ENCODE results near the gene SCGB1C2.

SCGB1C2 gene

DNA sequence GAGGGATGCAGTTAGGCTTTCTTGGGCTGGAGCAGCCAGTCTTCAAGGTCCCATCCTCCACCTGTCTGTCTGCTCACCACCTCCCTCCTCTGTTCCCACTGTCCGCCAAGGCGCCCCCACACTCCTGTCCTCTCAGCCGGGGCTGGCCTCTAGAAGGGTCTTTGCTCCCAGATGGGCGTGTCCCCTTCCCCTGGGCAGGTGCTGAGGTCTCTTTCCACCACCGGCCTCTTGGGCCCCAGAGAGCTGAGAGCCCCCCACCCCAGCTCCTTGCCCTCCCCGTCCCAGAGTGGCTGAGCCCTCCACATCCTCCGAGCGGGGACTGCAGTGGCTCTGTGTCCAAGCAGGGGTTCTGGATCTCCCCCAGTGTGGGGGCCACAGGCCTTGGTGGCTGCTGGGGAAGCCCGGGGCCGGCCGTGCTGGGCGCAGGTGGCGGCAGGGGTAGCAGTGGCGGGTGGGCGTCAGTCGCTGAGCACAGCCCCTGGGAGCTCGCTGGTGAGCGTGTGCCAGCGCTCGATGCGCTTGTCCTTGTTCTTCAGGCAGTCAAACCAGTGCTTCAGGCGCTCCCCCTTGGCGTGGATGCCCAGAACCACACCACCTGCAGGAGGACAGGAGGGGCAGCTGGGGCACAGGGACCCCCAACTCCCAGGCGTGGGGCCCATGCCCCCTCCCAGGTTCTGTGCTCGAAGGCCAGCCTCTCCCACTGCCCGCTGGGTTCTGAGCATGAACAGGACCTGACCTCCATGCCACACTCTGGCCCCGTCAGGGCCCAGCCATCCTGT lies 9.8 kb downstream of the SCGB1C2 start:
- no peak for DNase-seq (ENCODE audit: low read depth)
- no peak overlapping the region for H3K4me3 ChIP-seq (ENCODE audit: control insufficient read depth, low read depth, low read length)
- TF ChIP-seq, protein P1, sequence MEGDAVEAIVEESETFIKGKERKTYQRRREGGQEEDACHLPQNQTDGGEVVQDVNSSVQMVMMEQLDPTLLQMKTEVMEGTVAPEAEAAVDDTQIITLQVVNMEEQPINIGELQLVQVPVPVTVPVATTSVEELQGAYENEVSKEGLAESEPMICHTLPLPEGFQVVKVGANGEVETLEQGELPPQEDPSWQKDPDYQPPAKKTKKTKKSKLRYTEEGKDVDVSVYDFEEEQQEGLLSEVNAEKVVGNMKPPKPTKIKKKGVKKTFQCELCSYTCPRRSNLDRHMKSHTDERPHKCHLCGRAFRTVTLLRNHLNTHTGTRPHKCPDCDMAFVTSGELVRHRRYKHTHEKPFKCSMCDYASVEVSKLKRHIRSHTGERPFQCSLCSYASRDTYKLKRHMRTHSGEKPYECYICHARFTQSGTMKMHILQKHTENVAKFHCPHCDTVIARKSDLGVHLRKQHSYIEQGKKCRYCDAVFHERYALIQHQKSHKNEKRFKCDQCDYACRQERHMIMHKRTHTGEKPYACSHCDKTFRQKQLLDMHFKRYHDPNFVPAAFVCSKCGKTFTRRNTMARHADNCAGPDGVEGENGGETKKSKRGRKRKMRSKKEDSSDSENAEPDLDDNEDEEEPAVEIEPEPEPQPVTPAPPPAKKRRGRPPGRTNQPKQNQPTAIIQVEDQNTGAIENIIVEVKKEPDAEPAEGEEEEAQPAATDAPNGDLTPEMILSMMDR (conservative IDR thresholded peaks at IDR 0.05; ENCODE audit: control insufficient read depth, insufficient read depth, low read depth, low read length), result no peak

DNA sequence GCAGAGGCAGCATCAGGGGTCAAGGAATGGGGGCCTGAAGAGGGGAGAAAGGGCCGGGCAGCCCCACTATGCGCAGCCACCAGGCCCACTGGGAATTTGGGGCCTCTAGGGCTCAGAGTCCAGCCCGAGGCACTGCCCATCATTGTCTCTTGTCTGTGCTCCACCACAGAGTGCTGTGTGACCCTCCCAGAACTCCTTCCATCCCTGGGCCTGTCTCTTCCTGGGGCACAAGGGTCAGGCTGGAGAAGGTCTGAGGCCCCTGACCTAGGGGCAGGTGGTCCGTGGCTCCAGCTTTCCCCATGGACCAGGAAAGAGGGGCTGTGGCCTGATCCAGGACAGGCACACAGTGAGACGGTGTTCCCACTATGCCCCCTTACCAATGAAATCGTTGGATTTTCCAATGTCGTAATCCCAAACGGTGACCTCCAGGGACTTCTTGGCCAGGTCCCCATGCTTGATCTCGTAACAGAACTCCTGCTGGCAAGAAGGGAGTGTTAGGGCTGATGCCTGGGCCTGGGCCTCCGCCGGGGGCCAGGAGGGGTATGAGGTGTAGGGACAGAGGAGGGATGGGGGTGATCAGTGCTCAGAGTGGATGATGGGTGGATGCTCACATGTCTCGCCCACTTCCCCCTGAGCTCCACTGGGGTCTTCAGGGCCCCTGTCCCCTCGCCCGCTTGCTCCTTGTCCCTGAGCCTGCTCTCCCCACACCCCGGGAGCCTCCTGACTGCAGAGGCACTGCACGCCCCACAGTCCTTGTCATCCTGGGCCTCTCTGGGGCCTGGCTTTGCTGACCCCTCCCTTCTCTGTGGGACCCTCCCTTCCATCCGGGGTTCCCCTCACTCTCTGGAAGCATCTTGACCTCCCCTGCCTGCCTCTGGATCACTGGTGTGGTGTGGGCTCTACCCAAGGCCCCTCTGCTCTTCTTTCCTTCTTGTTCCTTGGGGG lies 10.7 kb downstream of the SCGB1C2 start:
- no peak for DNase-seq (ENCODE audit: low read depth)
- no peak overlapping the region for H3K4me3 ChIP-seq (ENCODE audit: control insufficient read depth, low read depth, low read length)
- TF ChIP-seq, protein P1 (conservative IDR thresholded peaks at IDR 0.05; ENCODE audit: control insufficient read depth, insufficient read depth, low read depth, low read length), result no peak

DNA sequence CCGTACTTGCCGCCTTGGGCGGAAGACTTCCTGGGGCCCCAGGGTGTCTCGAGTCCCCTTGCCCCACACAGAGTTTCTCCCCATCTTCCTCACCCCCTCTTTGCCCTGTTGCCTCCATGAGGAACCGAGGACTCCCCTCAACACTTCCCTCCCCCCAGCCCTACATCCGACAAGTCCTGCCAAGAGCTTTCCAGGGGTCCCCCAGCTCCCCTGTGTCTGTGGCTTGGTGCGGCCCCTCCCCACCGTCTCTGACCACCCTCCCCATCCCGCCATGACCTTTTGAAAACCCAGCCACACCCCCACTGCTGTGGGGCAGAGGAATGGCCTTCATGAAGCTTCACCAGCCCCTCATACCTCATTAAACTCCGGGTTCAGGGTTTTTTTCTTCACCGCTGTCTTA lies 11.4 kb downstream of the SCGB1C2 start:
- H3K4me3 ChIP-seq (ENCODE audit: control insufficient read depth, low read depth, low read length), result no peak overlapping the region
- TF ChIP-seq, protein P1 (conservative IDR thresholded peaks at IDR 0.05; ENCODE audit: control insufficient read depth, insufficient read depth, low read depth, low read length), result no peak
- no peak for DNase-seq (ENCODE audit: low read depth)

DNA sequence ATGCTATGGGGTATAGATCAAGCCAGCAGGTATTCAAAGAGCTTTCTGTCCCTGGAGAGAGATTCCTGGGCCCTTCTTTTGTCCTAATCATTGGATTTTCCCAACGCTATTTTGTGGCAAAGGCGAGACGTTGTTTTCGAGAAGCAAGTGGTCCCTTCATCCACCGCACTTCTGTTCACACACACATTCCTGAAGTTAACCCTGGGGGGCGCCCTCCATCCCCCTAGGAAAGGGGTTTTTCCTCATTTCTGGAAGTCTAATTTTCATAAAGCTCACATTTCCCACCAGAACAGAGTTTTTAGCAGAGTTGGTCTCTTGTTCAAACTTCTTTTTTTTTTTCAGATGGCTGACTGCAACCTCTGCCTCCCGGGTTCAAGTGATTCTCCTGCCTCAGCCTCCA lies 11.9 kb downstream of the SCGB1C2 start:
- DNase-seq (ENCODE audit: low read depth), result no peak

DNA sequence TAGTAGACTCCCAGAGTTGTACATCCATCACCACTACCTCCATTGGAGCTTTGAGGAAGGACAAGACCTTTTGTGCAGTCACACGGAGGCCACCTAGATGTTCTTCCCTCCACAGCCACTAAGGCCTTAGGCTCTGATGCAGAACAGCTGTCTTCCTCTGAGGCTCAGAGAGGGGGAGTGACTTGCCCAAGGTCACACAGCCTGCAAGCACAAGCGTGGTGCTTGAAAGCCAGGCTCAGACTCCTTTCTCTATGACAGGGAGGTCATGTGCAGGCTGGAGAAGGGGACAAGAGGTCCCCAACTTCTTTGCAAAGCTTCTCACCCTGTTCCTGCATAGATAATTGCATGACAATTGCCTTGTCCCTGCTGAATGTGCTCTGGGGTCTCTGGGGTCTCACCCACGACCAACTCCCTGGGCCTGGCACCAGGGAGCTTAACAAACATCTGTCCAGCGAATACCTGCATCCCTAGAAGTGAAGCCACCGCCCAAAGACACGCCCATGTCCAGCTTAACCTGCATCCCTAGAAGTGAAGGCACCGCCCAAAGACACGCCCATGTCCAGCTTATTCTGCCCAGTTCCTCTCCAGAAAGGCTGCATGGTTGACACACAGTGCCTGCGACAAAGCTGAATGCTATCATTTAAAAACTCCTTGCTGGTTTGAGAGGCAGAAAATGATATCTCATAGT lies 12.7 kb downstream of the SCGB1C2 start:
- TF ChIP-seq, protein P1 (conservative IDR thresholded peaks at IDR 0.05; ENCODE audit: control insufficient read depth, insufficient read depth, low read depth, low read length), result no peak
- DNase-seq (ENCODE audit: low read depth), result no peak
- no peak overlapping the region for H3K4me3 ChIP-seq (ENCODE audit: control insufficient read depth, low read depth, low read length)

More for the DNA sequence above, 11.9 kb downstream of the SCGB1C2 start:
- TF ChIP-seq, protein P1 (conservative IDR thresholded peaks at IDR 0.05; ENCODE audit: control insufficient read depth, insufficient read depth, low read depth, low read length), result no peak
- H3K4me3 ChIP-seq (ENCODE audit: control insufficient read depth, low read depth, low read length), result no peak overlapping the region

DNA sequence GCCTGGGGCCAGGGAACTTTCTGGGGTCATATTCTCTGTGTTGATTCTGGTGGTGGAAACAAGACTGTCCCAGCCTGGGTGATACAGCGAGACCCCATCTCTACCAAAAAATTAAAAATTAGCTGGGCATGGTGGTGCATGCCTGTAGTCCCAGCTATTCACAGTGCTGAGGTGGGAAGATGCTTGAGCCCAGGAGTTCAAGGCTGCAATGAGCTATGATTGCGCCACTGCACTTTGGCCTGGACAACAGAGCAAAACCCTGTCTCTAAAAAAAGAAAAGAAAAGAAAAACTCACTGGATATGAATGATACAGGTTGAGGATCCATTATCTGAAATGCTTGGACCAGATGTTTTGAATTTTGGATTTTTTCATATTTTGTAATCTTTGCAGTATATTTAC lies 13.6 kb downstream of the SCGB1C2 start:
- H3K4me3 ChIP-seq (ENCODE audit: control insufficient read depth, low read depth, low read length), result no peak overlapping the region
- DNase-seq (ENCODE audit: low read depth), result no peak
- TF ChIP-seq, protein P1 (conservative IDR thresholded peaks at IDR 0.05; ENCODE audit: control insufficient read depth, insufficient read depth, low read depth, low read length), result no peak
